GM12892 (cell line): ENCODE results near the gene PALLD.

ENCODE experiments used
- POLR2A ChIP-seq: IDR thresholded peaks from 2 replicates; pipeline ENCODE4 v1.6.1; 2011; ENCODE audit warnings: low read depth, low read length, control low read depth
- POLR2AphosphoS5 ChIP-seq: IDR thresholded peaks from 2 replicates; pipeline ENCODE4 v1.6.1; 2011; ENCODE audit warnings: low read depth, low read length, control low read depth
- TAF1 ChIP-seq: IDR thresholded peaks from 2 replicates; pipeline ENCODE4 v1.6.1; 2011; ENCODE audit warnings: low read depth, mild to moderate bottlenecking, control low read depth, low read length, borderline replicate concordance

- TF ChIP-seq POLR2AphosphoS5 (no peak), POLR2A (no peak), TAF1 (no peak)
Observed at GRCh38 chr4:168766604-168767316, 269.9 kb downstream of the PALLD start.
